A673 (cell line): Measurements from ENCODE around the gene STT3B. TPM values are rescaled to one million over a fixed set of nuclear protein-coding genes. Genes with fewer than 3 reads are reported as not detected.

ENCODE experiments used
- BruUV-seq: library from RNA; stranded (reverse); fragments of 400-500 nt; replicated peaks from 2 replicates; lab custom pipeline; 2021; lab: Mats Ljungman, UMichigan
- CTCF ChIA-PET: fragments of 300-600 bp; sonication (Branson Sonifier 250); formaldehyde crosslinking; loops from one replicate; lab custom pipeline; 2022; ENCODE audit warnings: antibody characterized with exemption; lab: Charles Lee
- POLR2A ChIA-PET: fragments of 300-600 bp; sonication (Branson Sonifier 250); formaldehyde crosslinking; loops from one replicate; lab custom pipeline; 2022; ENCODE audit warnings: antibody characterized with exemption; ENCODE audit not compliant: low non-redundant PET; lab: Charles Lee
- DNase-seq: peaks from one replicate; pipeline ENCODE4 v3.0.0-alpha.2; 2015; ENCODE audit warnings: low spot score
- H3K27ac ChIP-seq: fragments of 200-600 bp; sonication (generic); 2 replicates; pipeline ENCODE4 v1.5.1; 2016; ENCODE audit warnings: mixed run types, low read depth, mild to moderate bottlenecking, mixed read lengths, antibody characterized with exemption, low read length; ENCODE audit not compliant: poor library complexity, severe bottlenecking
- H3K27me3 ChIP-seq: fragments of 200-600 bp; sonication (generic); replicated peaks from 2 replicates; pipeline ENCODE4 v1.6.1; 2017; ENCODE audit warnings: mixed run types, low read depth, mild to moderate bottlenecking, mixed read lengths, antibody characterized with exemption, low read length; ENCODE audit not compliant: insufficient read depth, poor library complexity
- H3K36me3 ChIP-seq: fragments of 200-600 bp; sonication (generic); 2 replicates; pipeline ENCODE4 v1.6.1; 2016; ENCODE audit warnings: mixed run types, mild to moderate bottlenecking, mixed read lengths, antibody characterized with exemption, low read length; ENCODE audit not compliant: insufficient read depth, poor library complexity, severe bottlenecking
- H3K4me1 ChIP-seq: fragments of 200-600 bp; sonication (generic); 2 replicates; pipeline ENCODE4 v1.6.1; 2017; ENCODE audit warnings: mixed run types, mild to moderate bottlenecking, mixed read lengths, antibody characterized with exemption, low read length; ENCODE audit not compliant: insufficient read depth, poor library complexity, severe bottlenecking
- H3K4me3 ChIP-seq: fragments of 200-600 bp; sonication (generic); 2 replicates; pipeline ENCODE4 v1.5.1; 2016; ENCODE audit warnings: low read depth, mixed run types, mild to moderate bottlenecking, mixed read lengths, low read length; ENCODE audit not compliant: poor library complexity, severe bottlenecking
- H3K9me3 ChIP-seq: fragments of 200-600 bp; sonication (generic); 2 replicates; pipeline ENCODE4 v1.6.1; 2016; ENCODE audit warnings: mixed run types, low read depth, mild to moderate bottlenecking, mixed read lengths, antibody characterized with exemption, low read length; ENCODE audit not compliant: poor library complexity, severe bottlenecking
- EZH2 ChIP-seq: fragments of 200-600 bp; sonication (generic); IDR thresholded peaks from 2 replicates; pipeline ENCODE4 v1.6.1; 2017; ENCODE audit warnings: borderline replicate concordance, low read depth, mild to moderate bottlenecking, mixed read lengths, antibody characterized with exemption, low read length; ENCODE audit not compliant: poor library complexity, severe bottlenecking
- intact Hi-C: fragments of 100-400 bp; cut with micrococcal nuclease; formaldehyde crosslinking; loops from one replicate; pipeline ENCODE4 v1.10.0; 2022; ENCODE audit not compliant: unreplicated experiment
- total RNA-seq: library from RNA; stranded (reverse); gene quantifications from 2 replicates; pipeline ENCODE4 v1.2.3, GENCODE V29; 2021
- TF ChIP-seq, protein P1 (sequence below): fragments of 300-800, 200-600 bp; sonication (generic); conservative IDR thresholded peaks from 2 replicates; pipeline ENCODE4 v1.5.1; 2017; ENCODE audit warnings: low read depth, mild to moderate bottlenecking, antibody characterized with exemption, low read length, moderate library complexity, mixed read lengths

Gene STT3B
- total RNA-seq, 1 experiment from 2014 or later: 137 TPM

DNA sequence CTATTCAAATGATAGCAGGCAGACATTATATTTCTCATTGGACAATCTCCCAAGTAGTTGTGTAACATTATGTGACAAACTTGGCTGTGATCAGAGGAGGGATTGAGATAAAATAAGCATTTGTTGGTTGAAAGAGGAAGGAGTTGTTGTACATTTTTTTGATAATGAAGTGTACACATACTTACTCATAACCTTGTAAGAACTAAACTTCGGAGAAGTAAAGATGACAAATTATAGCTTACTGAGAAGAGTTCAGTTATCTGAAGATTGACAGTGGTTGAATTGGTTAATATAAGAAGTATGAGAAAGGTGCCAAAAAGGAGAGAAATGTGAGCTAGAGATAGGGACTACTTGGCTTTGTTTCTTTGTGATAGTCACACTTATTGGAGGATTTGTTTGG is 32.6 kb downstream of the STT3B start:
- no peaks in the 10 kb centered on the region for H3K27me3 ChIP-seq
- H3K9me3 ChIP-seq: peaks cover under 1% of the 10 kb centered on the region
- H3K27ac ChIP-seq: no peak overlapping the region
- H3K4me3 ChIP-seq: no peak overlapping the region
- ChIA-PET POLR2A (no interaction called here), CTCF (no interaction called here)
- no peak for DNase-seq
- peaks cover 4% of the 10 kb centered on the region for H3K4me1 ChIP-seq
- intact Hi-C loops: no loop called here
- BruUV-seq: no TSS peak
- TF ChIP-seq, protein P1, sequence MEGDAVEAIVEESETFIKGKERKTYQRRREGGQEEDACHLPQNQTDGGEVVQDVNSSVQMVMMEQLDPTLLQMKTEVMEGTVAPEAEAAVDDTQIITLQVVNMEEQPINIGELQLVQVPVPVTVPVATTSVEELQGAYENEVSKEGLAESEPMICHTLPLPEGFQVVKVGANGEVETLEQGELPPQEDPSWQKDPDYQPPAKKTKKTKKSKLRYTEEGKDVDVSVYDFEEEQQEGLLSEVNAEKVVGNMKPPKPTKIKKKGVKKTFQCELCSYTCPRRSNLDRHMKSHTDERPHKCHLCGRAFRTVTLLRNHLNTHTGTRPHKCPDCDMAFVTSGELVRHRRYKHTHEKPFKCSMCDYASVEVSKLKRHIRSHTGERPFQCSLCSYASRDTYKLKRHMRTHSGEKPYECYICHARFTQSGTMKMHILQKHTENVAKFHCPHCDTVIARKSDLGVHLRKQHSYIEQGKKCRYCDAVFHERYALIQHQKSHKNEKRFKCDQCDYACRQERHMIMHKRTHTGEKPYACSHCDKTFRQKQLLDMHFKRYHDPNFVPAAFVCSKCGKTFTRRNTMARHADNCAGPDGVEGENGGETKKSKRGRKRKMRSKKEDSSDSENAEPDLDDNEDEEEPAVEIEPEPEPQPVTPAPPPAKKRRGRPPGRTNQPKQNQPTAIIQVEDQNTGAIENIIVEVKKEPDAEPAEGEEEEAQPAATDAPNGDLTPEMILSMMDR: no peak
- TF ChIP-seq EZH2: no peak
- H3K36me3 ChIP-seq: no peaks in the 10 kb centered on the region

DNA sequence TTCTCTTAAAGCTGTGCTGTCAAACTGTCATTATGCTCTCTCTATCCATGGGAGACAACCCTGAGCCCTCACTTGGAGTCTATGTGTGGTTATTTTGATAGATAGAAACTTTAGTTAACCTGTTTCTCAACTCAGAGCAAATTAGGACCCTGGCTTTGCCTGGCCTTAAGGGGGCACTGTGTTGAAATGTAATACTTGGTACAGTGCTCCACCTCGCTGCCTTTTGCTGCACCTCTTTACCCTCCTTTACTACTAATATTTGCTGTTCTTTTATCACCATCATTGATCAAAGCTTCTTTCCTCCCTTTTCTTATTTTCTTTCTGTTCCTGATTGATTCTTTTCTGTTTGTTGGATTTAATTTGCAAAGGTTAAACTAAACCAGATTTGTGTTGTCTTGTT is 34.3 kb downstream of the STT3B start:
- POLR2A ChIA-PET: no interaction called here
- TF ChIP-seq, protein P1: peak; percentile 69
- TF ChIP-seq EZH2: no peak
- DNase-seq: peak; percentile 11

DNA sequence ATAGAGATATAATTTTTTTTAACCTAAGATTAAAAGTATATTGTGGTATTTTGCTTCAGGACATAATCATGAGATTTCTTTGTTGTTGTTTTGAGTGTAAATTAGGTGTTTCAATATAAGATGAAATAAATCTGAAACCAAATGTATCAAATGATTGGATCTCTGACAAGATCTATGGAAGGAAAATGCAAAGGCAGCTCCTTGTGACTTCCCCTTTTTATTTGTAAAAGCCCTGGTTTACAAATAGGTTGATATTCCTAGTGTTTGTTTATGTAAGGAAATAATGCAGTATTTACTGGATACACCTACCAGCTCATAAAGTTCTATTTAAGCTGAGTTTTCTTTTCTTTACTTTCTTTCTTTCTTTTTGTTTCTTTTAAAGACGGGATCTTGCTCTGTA is 35.9 kb downstream of the STT3B start:
- POLR2A ChIA-PET: no interaction called here

More for the DNA sequence above, 34.3 kb downstream of the STT3B start:
- H3K4me3 ChIP-seq: no peak overlapping the region
- no TSS peak for BruUV-seq
- intact Hi-C loops: no loop called here
- CTCF ChIA-PET: no interaction called here
- H3K27me3 ChIP-seq: no peaks in the 10 kb centered on the region
- no peaks in the 10 kb centered on the region for H3K9me3 ChIP-seq
- H3K36me3 ChIP-seq: no peaks in the 10 kb centered on the region
- H3K27ac ChIP-seq: no peak overlapping the region
- H3K4me1 ChIP-seq: peaks cover 4% of the 10 kb centered on the region

More for the DNA sequence above, 35.9 kb downstream of the STT3B start:
- no peak for DNase-seq
- CTCF ChIA-PET: no interaction called here
- no peaks in the 10 kb centered on the region for H3K36me3 ChIP-seq
- intact Hi-C loops: no loop called here
- no peaks in the 10 kb centered on the region for H3K27me3 ChIP-seq
- H3K27ac ChIP-seq: no peak overlapping the region
- TF ChIP-seq, protein P1: no peak
- TF ChIP-seq EZH2: no peak
- no TSS peak for BruUV-seq
- H3K4me1 ChIP-seq: peaks cover 4% of the 10 kb centered on the region
- H3K9me3 ChIP-seq: no peaks in the 10 kb centered on the region
- no peak overlapping the region for H3K4me3 ChIP-seq
